HEK293 (cell line): ENCODE data around the gene WDR7.

Experiments used
- CTCF ChIP-seq: fragments of 450-650 bp; formaldehyde crosslinking; IDR thresholded peaks from 2 replicates; pipeline ENCODE4 v1.5.1; 2016; ENCODE audit warnings: missing biosample characterization, missing genetic modification characterization
- HOXA7 ChIP-seq: sonication (generic); formaldehyde crosslinking; IDR thresholded peaks from 2 replicates; pipeline ENCODE4 v1.8.1; 2022; ENCODE audit warnings: missing genetic modification reagents, borderline replicate concordance
- PATZ1 ChIP-seq: fragments of 450-650 bp; formaldehyde crosslinking; IDR thresholded peaks from 2 replicates; pipeline ENCODE4 v1.5.1; 2016; ENCODE audit warnings: missing biosample characterization, missing genetic modification characterization
- PRDM10 ChIP-seq: fragments of 450-650 bp; formaldehyde crosslinking; IDR thresholded peaks from 2 replicates; pipeline ENCODE4 v1.5.1; 2016; ENCODE audit warnings: missing biosample characterization, missing genetic modification characterization
- ZBTB11 ChIP-seq: fragments of 450-650 bp; formaldehyde crosslinking; conservative IDR thresholded peaks from 2 replicates; pipeline ENCODE4 v1.5.1; 2016; ENCODE audit warnings: low read depth, missing biosample characterization, missing genetic modification characterization
- ZNF114 ChIP-seq: fragments of 450-650 bp; formaldehyde crosslinking; IDR thresholded peaks from 2 replicates; pipeline ENCODE4 v1.5.0; 2017; ENCODE audit warnings: missing biosample characterization, missing genetic modification characterization
- ZNF184 ChIP-seq: fragments of 450-650 bp; IDR thresholded peaks from 2 replicates; pipeline ENCODE4 v1.5.1; 2018; ENCODE audit warnings: missing biosample characterization, mild to moderate bottlenecking, missing genetic modification characterization
- ZNF558 ChIP-seq: fragments of 450-650 bp; formaldehyde crosslinking; IDR thresholded peaks from 2 replicates; pipeline ENCODE4 v1.5.1; 2016; ENCODE audit warnings: missing biosample characterization, missing genetic modification characterization
- ZNF561 ChIP-seq: fragments of 450-650 bp; IDR thresholded peaks from 2 replicates; pipeline ENCODE4 v1.5.1; 2018; ENCODE audit warnings: missing biosample characterization, missing genetic modification characterization, borderline replicate concordance
- ZSCAN18 ChIP-seq: fragments of 450-650 bp; formaldehyde crosslinking; IDR thresholded peaks from 2 replicates; pipeline ENCODE4 v1.5.1; 2016; ENCODE audit warnings: missing biosample characterization, missing genetic modification characterization

- TF ChIP-seq CTCF (tag by site-specific recombination) (no peak), ZBTB11 (tag by site-specific recombination) (no peak), ZNF184 (no peak), ZSCAN18 (no peak), ZNF558 (tag by site-specific recombination) (no peak), PRDM10 (tag by site-specific recombination) (no peak), HOXA7 (CRISPR knock-in tag) (no peak), ZNF114 (tag by site-specific recombination) (no peak), ZNF561 (tag by site-specific recombination) (no peak), PATZ1 (tag by site-specific recombination) (no peak)
Measured at GRCh38 chr18:56825878-56826277, 174.7 kb downstream of the WDR7 start.
